HG03135 (cell line): Measurements from ENCODE around the gene SLC7A5.
"Not testable (repeated sequence)": the region's sequence is repeated elsewhere in the genome, so short reads cannot be mapped to it uniquely, and the experiment has no call there.

Experiments
- ATAC-seq: cut with Tn5 transposase; IDR thresholded peaks from one replicate; pipeline ENCODE4 v1.9.1; 2021; ENCODE audit warnings: mild to moderate bottlenecking, moderate library complexity; ENCODE audit not compliant: unreplicated experiment

The SLC7A5 gene

DNA sequence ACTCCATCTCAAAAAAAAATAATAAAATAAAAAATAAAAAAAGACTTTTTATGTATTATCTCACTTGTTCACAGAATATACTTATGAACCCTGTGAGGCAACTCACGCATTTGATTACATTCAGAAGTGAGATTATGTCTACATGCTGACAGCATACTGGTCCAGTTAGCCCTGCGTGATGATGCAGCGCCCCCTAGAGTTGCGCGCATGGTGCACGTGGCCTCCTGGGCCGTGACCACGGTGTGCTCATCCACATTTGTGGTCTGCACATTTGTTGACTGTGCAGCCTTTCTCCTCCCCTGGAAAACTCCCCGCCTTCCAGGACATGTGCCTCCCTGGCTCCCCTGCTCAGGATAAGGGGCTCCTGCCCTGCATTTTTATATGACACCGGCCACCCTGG, 20.5 kb upstream of the SLC7A5 start:
- ATAC-seq = not testable (repeated sequence)

DNA sequence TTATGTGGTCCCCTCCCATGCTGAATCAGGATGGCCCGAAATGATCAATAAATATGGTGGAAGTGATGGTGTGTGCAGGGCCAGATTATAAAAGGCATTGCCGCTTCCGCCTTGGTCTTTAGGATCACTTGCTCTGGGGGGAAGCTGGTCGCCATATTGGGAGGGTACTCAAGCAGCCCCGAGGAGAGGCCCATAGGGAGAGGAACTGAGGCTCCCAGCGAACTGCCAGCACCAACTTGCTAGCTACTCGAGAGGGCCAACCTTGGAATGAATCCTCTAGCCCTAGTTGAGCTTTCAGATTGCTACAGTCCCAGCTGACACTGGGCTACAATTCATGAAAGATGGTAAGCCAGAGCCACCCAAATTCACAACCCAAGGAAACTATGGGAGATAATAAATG, 19.0 kb upstream of the SLC7A5 start:
- ATAC-seq = not testable (repeated sequence)

DNA sequence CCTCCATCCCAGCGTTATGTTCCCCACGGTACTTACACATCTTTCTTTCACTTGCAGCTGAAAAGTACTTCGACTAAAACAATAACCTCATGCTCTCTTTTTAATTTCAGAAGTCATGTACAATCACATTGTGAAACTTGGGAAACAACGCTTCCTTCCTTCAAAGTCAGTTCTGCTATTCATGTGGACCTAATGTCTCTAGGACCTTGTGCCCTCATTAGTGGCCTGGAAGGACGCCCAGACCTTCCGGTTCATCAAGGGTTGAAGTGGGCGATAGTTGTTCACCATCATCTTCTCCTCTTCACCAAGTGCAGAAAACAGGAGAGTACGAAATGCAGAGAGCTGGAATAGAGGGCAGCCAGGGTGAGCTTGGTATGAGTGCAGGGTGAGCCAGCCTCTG, 18.6 kb upstream of the SLC7A5 start:
- ATAC-seq = not testable (repeated sequence)

DNA sequence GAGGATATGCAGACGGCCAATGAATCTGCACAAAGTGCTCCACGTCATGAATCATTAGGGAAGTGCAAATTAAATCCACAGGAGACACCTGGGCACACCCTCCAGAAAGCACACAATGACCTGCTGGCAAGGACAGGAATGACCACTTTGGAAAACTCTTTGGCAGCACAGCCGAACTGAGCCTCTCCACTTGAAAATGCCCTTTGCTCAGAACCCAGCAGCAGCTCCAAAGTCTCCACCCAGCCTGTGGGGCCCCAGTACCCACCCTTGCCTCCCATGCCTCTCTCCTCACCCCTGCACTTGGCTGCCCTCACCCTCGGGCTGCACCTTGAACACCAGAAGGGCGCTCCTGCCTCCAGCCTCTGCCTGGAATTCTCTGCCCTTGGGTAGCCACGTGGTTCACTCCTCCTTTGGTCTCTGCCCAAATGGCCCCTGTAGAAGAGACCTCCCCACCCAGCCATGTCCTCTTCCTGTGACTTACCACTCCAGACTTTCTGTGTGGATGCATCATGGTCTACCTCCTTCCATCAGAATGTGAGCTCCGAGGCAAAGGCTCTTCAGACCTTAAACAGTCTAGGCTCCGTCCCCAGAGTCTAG, 16.2 kb upstream of the SLC7A5 start:
- ATAC-seq = not testable (repeated sequence)

DNA sequence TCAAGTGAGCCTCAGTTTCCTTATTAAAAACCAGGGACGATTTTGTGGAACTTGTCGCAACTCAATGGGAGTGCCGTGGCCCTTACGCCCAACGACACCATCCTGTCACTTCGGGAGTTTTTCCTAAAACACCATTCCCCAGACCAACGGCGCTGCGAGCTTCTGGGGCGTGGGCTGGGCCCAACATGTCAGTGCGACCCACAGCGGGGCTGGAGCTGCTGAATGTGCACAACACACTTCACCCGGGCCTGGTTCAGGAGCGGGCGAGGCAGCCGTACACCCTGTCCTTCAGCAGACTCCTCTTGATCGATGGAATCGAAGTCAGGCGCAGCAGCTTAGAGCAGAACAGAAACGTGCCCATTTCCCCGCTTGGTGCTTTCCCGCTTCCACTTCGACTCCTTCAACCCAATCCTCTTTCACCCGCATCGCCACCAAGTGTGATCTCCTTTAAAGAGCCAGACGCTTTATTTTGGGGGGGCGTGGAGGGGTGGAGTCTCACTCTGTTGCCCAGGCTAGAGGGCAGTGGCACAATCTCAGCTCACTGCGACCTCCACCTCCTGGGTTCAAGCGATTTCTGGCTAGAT, 13.2 kb upstream of the SLC7A5 start:
- no peak for ATAC-seq

DNA sequence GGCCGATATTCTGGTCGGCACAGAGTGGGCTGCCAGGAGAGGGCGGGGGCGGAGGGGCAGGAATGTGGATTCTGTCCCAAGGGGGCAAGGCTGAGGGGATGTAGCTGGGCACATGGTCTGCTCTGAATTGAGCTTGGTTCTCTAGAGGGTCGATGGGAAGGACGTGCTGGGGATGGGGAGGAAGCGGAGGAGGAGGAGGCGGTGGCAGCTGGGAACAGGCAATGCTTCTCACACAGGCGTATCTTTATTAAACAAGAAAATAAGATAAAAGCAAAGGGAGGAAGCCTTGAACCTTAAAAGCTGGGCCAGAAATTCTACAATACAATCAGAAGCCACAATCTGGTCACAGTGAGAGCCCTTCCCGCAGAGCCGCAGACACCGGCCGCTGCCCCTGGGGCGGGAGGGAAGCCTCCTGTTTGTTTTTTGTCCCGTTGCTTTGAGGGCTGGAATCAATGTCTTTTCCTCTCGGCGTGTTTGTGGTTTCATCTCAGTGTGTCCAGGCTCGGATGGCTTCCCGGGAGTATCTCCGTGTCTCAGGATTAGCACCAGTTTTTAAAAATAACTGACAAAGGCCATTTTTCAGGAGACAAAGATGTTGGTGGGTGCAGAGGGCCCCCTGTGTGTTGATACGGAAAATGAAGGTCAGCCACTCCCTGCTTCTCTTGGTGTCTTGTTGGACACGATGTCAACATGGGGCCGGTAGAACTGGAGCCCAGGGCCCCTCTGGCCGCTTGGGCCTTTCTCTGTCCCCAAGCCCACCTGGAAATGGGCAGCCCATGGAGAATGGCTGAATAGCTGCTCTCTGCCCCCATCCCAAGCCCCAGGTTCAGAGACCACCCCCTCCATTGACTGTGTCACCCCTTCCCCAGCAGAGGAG, 12.3 kb upstream of the SLC7A5 start:
- ATAC-seq = no peak

DNA sequence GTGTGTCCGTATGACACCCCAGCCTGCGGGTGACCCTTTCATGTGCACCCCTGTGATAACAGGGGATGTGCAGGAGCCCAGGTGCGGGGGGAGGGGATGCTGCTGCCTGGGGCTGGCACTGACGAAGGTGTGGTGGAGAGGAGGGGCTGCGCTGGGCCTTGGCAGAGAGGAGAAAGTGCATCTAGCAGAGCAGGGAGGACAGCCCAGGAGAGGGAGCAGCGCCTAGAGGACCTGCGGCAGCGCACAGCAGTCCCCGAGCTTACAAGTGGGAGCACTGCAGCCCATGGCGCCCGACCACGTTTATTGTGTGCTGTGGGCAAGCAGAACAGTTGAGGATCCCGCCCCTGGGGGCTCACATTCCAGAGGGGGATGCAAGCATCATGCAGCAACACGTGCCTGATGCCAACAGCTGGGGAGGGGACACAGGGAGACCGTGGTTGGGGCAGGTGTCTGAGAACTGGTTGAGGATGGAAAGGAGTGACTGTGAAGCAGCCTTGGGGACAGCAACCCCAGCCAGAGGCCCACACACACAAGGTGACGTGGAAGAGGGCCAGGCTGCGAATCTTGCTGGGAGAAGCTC, 10.9 kb upstream of the SLC7A5 start:
- no peak for ATAC-seq

DNA sequence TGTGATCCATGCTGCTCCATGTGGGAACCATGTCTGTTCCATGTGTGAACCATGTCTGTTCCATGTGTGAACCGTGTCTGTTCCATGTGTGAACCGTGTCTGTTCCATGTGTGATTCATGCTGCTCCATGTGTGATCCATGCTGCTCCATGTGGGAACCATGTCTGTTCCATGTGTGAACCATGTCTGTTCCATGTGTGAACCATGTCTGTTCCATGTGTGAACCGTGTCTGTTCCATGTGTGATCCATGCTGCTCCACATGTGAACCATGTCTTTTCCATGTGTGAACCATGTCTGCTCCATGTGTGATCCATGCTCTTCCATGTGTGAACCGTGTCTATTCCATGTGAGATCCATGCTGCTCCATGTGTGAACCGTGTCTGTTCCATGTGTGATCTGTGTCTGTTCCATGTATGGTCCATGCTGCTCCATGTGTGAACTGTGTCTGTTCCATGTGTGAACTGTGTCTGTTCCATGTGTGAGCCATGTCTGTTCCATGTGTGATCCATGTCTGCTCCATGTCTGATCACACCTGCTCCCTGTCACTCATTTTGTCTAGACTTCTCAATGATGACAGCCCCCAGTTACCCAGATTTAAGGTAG, 10.2 kb upstream of the SLC7A5 start:
- ATAC-seq = not testable (repeated sequence)

DNA sequence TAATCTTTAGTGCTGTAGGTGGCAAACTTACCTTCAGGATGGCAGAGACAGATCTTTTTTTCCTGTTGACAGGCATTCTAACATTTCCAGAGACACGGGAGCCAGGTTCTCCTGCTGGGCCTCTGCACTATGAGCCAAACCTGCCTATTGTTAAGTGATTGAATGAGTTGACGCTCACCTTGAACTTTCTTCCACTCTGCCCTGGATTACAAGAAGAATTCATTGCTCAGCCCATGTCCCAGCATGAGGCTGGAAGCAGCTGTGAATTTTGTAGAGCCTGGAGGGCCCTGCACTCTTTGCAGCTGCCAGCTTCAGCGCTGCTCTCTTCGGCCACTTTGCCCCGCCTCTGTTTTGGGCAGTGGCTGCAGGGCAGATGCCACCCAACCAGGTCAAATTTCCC, 9.4 kb upstream of the SLC7A5 start:
- no peak for ATAC-seq

DNA sequence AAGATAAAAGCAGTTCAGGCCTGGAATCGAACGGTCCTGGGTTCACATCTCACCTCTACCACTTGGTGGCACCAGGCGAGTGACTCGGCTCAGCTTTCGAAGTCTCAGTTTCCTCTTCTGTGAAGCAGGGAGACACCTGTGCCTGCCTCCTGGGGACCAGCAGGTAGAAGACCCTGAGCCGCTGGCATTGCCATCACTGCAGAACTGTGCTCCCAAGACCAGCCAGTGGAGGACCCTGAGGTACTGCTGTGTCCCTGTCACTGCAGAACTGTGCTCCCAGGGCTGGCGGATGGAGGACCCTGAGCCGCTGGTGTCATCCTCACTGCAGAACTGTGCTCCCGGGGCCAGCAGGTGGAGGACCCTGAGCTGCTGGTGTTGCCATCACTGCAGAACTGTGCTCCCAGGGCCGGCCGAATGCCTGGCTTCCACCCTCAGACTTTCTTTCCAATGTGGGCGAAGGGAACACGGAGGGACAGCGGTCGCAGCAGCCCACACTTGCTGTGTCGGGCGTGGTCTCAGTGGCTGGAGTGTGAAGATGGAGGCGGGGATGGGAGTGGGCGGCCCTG, 8.7 kb upstream of the SLC7A5 start:
- ATAC-seq = no peak

DNA sequence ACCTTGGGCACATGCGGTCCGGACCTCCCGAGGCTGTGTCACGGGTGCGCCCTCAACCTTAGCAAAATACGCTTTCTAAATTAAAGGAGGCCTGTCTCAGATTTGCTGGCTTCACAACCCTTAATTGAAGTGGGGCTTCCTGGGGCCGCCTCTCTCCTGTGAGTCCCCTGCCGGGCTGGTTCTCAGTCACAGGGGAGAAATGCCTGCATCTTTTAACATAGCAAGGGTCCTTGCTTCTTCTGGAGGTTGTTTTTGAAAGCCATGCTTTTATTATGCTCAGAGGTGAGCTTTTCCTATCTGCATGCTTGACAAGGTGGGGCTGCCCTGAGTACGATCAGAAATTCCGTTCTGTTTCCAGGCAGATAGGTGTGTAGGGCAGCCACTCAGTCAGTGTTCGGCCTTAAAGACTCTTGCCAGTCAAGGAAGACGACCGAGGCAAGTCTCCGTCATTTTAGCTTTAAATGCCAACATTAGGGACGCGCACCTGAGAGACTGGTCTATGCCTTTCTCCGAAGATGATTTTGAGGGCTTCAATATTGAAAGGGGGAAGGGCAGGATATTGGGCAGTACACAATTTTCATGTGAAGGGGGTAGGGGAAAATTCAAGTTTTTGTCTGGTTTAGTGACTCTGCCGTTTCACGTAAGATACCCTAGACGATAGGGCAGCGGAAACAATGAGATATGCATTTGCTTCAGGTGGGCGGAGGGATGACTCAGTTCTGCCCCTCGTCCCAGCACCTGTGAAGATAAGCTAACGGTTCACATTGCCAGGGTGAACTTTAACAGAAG, 5.5 kb upstream of the SLC7A5 start:
- ATAC-seq = no peak

DNA sequence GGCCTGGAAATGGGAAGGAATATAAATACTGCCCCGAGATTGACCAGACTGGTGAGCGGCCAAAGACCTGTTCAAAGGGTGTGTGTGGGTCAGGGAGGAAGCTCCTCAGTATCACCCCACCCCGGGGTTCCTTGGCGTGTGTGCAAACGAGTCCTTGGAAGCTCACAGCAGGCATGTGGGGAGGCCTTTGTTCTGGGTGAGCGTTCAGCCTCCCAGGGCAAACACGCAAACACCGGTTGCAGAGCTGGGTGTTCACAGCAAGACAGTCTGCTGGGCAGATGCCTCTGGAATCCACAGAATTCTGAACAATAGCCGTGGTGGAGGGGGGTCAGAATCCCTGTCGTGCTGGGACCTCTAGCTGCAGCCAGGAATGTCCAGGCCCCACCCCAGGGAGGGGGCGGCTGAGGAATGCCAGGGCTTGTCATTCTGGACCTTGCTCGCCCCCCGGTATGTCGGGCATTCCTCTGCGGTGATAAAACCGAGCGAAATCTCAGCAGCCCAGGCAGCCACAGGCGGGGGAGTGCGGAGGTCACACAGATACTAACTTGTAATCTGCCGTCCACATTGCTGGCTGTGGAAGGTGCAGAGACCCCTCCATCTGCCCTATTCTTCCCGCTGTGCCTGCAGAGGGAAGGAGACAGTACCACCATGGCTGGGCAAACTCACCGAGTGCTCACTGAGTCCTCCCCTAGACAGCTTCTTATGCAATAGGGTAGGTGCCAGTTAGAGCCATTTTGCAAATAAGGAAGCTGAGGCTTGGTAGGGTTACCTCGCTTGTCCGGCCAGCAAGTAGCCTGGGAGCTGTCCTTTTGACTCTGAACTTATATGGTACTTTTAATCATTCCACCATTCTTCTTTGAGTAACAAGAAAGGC, 1.3 kb upstream of the SLC7A5 start:
- ATAC-seq = not testable (repeated sequence)

DNA sequence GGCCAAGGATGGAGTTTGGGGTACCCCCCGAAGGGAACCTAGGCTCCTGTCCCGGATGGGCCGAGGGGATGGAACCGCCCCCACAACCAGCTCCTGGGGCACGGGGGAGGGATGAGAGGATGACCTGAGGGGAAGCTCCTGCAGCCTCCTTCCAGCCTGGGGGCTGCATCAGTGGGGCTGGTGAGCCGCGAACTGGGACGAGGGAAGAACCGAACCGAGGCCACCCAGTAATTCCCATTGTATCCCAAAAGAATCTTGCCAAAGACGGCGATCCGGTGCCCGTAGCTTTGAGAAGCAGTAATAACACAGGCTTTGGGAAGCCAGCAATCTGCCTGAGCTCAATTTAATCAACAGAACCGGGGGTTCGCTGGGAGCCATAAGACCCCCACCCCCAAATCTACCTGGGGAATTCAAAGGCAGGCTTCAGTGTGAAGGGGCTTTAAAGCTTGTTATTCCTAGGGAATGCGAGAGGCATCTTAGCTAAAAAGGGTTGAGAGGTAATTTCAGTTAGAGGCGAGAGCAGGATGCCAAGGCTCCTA, 641 bp upstream of the SLC7A5 start:
- ATAC-seq = not testable (repeated sequence)

DNA sequence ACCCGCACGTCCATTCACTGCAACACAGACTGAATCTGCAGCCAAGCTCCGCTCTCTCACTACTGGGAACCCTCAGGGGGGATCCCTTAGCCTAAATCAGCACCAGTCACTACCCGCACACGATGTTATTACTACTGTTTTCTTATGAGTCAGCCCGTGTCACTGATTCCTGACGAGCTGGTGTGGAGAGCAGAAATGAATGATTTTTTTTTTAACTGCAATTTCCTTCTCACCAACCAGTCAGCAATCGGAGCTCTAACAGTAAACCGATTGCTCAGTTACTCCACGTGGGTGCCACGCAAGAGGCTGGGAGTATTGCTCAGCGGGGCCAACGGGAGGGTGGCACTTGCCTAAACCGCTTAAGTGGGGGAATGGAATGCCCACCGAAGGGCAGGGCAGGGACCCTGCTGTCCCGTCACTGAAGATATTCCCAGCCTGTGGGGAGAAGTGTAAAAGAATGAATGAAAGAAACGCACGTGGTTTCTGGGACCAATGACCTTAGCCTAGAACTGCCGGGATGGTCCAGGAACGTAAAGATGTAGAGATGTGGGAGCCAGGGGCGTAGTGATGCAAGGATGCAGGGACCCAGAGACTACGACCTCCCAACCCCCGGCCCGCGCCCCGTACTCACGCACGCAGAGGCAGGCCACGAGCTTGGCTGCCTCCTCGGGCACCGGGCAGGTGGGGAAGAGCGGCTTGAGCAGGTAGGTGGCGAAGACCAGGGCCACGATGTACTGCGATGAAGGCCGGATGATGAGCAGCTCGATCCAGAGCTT, 865 bp downstream of the SLC7A5 start:
- ATAC-seq = peak; percentile 25

DNA sequence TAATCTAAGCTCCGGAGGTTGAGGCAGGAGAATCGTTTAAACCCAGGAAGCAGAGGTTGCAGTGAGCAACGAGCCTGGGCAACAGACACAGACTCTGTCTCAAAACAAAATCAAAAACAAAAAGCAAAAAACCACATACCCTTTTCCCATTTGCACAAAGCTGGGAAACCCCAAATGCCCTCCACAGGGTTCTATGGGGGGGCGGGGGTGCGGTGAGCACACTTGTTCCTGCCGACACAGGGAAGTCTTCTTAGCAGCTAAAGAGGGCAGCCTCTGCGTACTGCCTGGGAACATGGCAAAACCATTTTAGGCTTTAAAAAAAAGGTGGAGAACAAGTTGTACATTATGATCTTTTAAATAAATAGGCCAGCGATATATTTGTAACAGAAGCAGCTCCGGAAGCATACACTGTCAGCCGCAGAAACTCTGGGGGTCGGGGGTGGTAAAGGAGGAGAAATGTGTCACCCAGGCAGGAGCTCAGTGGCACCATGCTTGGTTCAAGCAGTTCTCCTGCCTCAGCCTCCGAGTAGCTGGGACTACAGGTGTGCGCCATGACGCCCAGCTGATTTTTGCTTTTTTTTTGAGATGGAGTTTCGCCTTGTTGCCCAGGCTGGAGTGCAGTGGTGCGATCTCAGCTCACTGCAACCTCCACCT, 3.3 kb downstream of the SLC7A5 start:
- not testable (repeated sequence) for ATAC-seq

DNA sequence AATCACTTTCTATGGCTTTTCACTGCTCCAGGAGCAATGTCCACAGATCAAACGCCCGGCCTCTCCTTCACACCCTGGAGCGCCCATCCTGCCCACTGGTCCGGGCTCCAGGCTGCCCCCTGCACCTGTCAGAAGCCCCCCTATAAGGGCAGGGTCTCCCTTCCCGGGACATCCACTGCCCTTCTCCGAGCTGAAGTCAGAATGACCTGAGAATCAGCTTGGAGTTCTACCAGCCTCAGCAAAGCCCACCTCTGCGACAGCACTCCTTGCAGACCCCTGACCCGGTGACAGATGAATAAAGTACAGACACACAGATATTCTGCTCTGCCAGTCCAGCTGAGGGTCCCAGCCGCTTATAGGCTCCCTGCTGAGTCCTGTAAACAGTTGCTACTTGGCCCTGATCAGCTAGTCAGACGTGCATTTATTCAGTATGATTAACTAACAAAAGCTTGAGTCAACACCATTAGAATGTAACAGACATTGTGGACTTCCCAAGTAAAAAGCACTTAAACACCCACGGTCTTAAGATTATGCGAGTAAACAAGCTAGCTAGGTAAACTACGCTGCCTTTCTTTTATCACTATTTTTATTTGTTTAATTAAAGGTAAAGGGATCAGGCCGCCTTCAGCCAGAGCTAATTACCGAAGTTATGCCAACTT, 4.8 kb downstream of the SLC7A5 start:
- ATAC-seq = no peak

DNA sequence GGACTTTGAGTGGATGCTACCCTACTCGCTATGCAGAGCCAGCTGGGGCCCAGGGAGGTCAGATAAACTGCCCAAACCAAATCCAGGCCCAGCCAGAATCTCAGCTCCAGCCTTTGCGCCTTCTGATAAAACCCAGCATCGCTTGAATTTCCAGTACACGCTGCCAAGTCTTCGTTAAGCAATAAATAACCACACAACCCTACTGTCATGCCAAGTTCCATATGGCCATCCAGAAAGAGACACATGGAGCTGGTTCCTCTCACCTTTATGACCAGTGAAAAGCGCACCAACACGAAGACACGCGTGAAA, 6.0 kb downstream of the SLC7A5 start:
- not testable (repeated sequence) for ATAC-seq
